ENCODE data around the gene APOBEC3B.

GRCh38 chr22:38951734-38952133 is 30.4 kb upstream of the APOBEC3B start:
- TF ChIP-seq CTCF (IDR thresholded peaks at IDR 0.05; ENCODE audit: poor library complexity) (no peak), EZH2 (IDR thresholded peaks at IDR 0.05; ENCODE audit: borderline replicate concordance) (no peak), EZH2phosphoT487 (IDR thresholded peaks at IDR 0.05; ENCODE audit: low read depth, severe bottlenecking, unreplicated experiment) (no peak)
